Smooth muscle cell (in vitro differentiated cells): Measurements from ENCODE around the gene ABR. TPM values are rescaled to one million over a fixed set of nuclear protein-coding genes. Genes with fewer than 3 reads are reported as not detected.

Experiments used
- DNase-seq: peaks from one replicate; lab custom pipeline; 2025; ENCODE audit not compliant: unreplicated experiment; lab: John Stamatoyannopoulos, UW
- H2AFZ ChIP-seq: fragments of 200-600 bp; sonication (generic); 2 replicates; pipeline ENCODE4 v1.6.0; 2016; ENCODE audit warnings: antibody characterized with exemption, low read depth, mild to moderate bottlenecking
- H3F3A ChIP-seq: fragments of 200-600 bp; sonication (generic); 2 replicates; pipeline ENCODE4 v1.6.0; 2017; ENCODE audit warnings: antibody characterized with exemption, low read depth
- H3K27ac ChIP-seq: fragments of 200-600 bp; sonication (generic); 2 replicates; pipeline ENCODE4 v1.5.1; 2016; ENCODE audit warnings: low read depth, mild to moderate bottlenecking
- H3K27me3 ChIP-seq: fragments of 200-600 bp; sonication (generic); 2 replicates; pipeline ENCODE4 v1.6.1; 2016; ENCODE audit warnings: low read depth, mild to moderate bottlenecking
- H3K36me3 ChIP-seq: fragments of 200-600 bp; sonication (generic); 2 replicates; pipeline ENCODE4 v1.5.1; 2016; ENCODE audit warnings: low read depth
- H3K4me1 ChIP-seq: fragments of 200-600 bp; sonication (generic); 2 replicates; pipeline ENCODE4 v1.5.1; 2016; ENCODE audit warnings: low read depth
- H3K4me2 ChIP-seq: fragments of 200-600 bp; sonication (generic); 2 replicates; pipeline ENCODE4 v1.6.0; 2016; ENCODE audit warnings: mild to moderate bottlenecking
- H3K4me3 ChIP-seq: fragments of 200-600 bp; sonication (generic); 2 replicates; pipeline ENCODE4 v1.5.1; 2016; ENCODE audit warnings: mild to moderate bottlenecking
- H3K79me2 ChIP-seq: fragments of 200-600 bp; sonication (generic); 2 replicates; pipeline ENCODE4 v1.6.0; 2016; ENCODE audit warnings: low read depth, mild to moderate bottlenecking
- H3K9ac ChIP-seq: fragments of 200-600 bp; sonication (generic); 2 replicates; pipeline ENCODE4 v1.6.0; 2016; ENCODE audit warnings: low read depth
- H3K9me3 ChIP-seq: fragments of 200-600 bp; sonication (generic); replicated peaks from 2 replicates; pipeline ENCODE4 v1.5.1; 2016; ENCODE audit warnings: low read depth
- H4K20me1 ChIP-seq: fragments of 200-600 bp; sonication (generic); 2 replicates; pipeline ENCODE4 v1.6.0; 2016; ENCODE audit warnings: low read depth
- WGBS: methylation state at CpG from one replicate; pipeline ENCODE4 v1.1.7; 2016; ENCODE audit warnings: low lambda C conversion rate; 5-methylcytosine and 5-hydroxymethylcytosine counted together
- polyA plus RNA-seq: library from polyadenylated mRNA; unstranded; fragments of >200 nt; fragmentation: Nextera tagmentation; extraction: Ambion mirVana; gene quantifications from 2 replicates; pipeline ENCODE4 v1.2.1, GENCODE V29; 2016
- total RNA-seq: library from RNA; depleted of rRNA; stranded (reverse); fragments of >200 nt; gene quantifications from 2 replicates; pipeline ENCODE4 v1.2.3, GENCODE V29; 2014
- TF ChIP-seq, protein P1 (sequence below): fragments of 200-600 bp; sonication (generic); IDR thresholded peaks from 2 replicates; pipeline ENCODE4 v1.5.1; 2017; ENCODE audit warnings: borderline replicate concordance, mild to moderate bottlenecking, antibody characterized with exemption; ENCODE audit not compliant: insufficient read depth, poor library complexity, severe bottlenecking

The ABR gene
- total and polyA plus RNA-seq, 2 experiments from 2014 or later, result 16.1 to 29.1 TPM

- H3F3A ChIP-seq, result no peaks in the 10 kb centered on the region
- 78% methylated on average over 14 of the region's 14 CpGs for WGBS
- no peak overlapping the region for H3K4me3 ChIP-seq
- no peaks in the 10 kb centered on the region for H3K79me2 ChIP-seq
- no peaks in the 10 kb centered on the region for H3K36me3 ChIP-seq
- H3K27ac ChIP-seq, result no peak overlapping the region
- TF ChIP-seq, protein P1, sequence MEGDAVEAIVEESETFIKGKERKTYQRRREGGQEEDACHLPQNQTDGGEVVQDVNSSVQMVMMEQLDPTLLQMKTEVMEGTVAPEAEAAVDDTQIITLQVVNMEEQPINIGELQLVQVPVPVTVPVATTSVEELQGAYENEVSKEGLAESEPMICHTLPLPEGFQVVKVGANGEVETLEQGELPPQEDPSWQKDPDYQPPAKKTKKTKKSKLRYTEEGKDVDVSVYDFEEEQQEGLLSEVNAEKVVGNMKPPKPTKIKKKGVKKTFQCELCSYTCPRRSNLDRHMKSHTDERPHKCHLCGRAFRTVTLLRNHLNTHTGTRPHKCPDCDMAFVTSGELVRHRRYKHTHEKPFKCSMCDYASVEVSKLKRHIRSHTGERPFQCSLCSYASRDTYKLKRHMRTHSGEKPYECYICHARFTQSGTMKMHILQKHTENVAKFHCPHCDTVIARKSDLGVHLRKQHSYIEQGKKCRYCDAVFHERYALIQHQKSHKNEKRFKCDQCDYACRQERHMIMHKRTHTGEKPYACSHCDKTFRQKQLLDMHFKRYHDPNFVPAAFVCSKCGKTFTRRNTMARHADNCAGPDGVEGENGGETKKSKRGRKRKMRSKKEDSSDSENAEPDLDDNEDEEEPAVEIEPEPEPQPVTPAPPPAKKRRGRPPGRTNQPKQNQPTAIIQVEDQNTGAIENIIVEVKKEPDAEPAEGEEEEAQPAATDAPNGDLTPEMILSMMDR, result no peak
- H3K27me3 ChIP-seq, result peaks cover 37% of the 10 kb centered on the region
- H3K4me1 ChIP-seq, result no peaks in the 10 kb centered on the region
- H4K20me1 ChIP-seq, result no peaks in the 10 kb centered on the region
- no peak for DNase-seq
- H3K4me2 ChIP-seq, result no peak overlapping the region
- no peak overlapping the region for H3K9ac ChIP-seq
- no peak overlapping the region for H2AFZ ChIP-seq
- no peaks in the 10 kb centered on the region for H3K9me3 ChIP-seq
Measured at GRCh38 chr17:1223662-1224061, 43.9 kb upstream of the ABR start.

DNA sequence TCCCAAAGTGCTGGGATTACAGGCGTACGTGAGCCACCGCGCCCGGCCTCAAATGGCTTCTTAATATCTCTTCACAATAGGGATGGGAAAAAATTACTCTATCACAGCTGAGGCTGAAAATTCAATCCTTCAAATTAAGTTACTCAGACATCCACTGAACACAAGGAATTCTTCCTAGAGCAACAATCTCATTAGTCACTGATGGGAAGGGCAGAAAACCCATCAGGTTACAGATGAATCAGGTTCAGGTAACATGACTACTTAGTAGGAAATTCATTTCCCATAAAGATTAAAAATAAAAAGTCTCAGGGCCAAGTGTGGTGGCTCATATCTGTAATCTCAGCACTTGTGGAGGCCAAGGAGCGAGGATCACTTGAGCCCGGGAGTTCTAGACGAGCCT is 42.5 kb upstream of the ABR start:
- TF ChIP-seq, protein P1, result no peak
- Histone ChIP-seq H2AFZ (no peak overlapping the region), H3K27me3 (peaks cover 29% of the 10 kb centered on the region), H3K4me3 (no peak overlapping the region), H3K27ac (no peak overlapping the region), H3K9ac (no peak overlapping the region), H3K79me2 (no peaks in the 10 kb centered on the region), H4K20me1 (no peaks in the 10 kb centered on the region), H3F3A (no peaks in the 10 kb centered on the region), H3K4me2 (no peak overlapping the region), H3K36me3 (no peaks in the 10 kb centered on the region), H3K4me1 (no peaks in the 10 kb centered on the region), H3K9me3 (no peaks in the 10 kb centered on the region)
- no peak for DNase-seq
- WGBS, result 91% methylated on average over 8 of the region's 8 CpGs

GRCh38 chr17:1221209-1221608 is 41.4 kb upstream of the ABR start:
- TF ChIP-seq, protein P1, result no peak
- no peaks in the 10 kb centered on the region for H3K9me3 ChIP-seq
- no peak overlapping the region for H3K4me3 ChIP-seq
- no peaks in the 10 kb centered on the region for H3F3A ChIP-seq
- H3K4me2 ChIP-seq, result no peak overlapping the region
- peaks cover 11% of the 10 kb centered on the region for H3K4me1 ChIP-seq
- H4K20me1 ChIP-seq, result no peaks in the 10 kb centered on the region
- no peak overlapping the region for H3K27ac ChIP-seq
- H3K36me3 ChIP-seq, result no peaks in the 10 kb centered on the region
- H2AFZ ChIP-seq, result no peak overlapping the region
- 88% methylated on average over 7 of the region's 7 CpGs for WGBS
- DNase-seq, result no peak
- H3K79me2 ChIP-seq, result no peaks in the 10 kb centered on the region
- peaks cover 24% of the 10 kb centered on the region for H3K27me3 ChIP-seq
- H3K9ac ChIP-seq, result no peak overlapping the region

GRCh38 chr17:1220346-1220745 is 40.6 kb upstream of the ABR start:
- Histone ChIP-seq H3K27ac (no peak overlapping the region), H3K4me2 (no peak overlapping the region), H3K27me3 (peaks cover 16% of the 10 kb centered on the region), H3K4me3 (no peak overlapping the region), H3K9ac (no peak overlapping the region), H3F3A (no peaks in the 10 kb centered on the region), H3K9me3 (no peaks in the 10 kb centered on the region), H3K79me2 (no peaks in the 10 kb centered on the region), H3K36me3 (no peaks in the 10 kb centered on the region), H2AFZ (no peak overlapping the region), H4K20me1 (no peaks in the 10 kb centered on the region), H3K4me1 (peaks cover 12% of the 10 kb centered on the region)
- 85% methylated on average over 14 of the region's 14 CpGs for WGBS
- TF ChIP-seq, protein P1, result no peak
- DNase-seq, result no peak
